Activated T-cell treated with anti-CD3 and anti-CD28 coated beads, Interleukin-2, amount 50 U/mL, for 4 hours (primary cell): ENCODE data around the gene CORO7. TPM values are rescaled to one million over a fixed set of nuclear protein-coding genes. Genes with fewer than 3 reads are reported as not detected.

Experiments
- ATAC-seq, 2 donors: fragments of 200-7000 bp; cut with Tn5 transposase; one replicate each; pipeline ENCODE4 v1.10.0; 2021
- DNase-seq: peaks from one replicate; pipeline ENCODE4 v3.0.0-alpha.2; 2020
- H3K27me3 Mint-ChIP-seq: one replicate; pipeline ENCODE4 v1.8.0; 2021; ENCODE audit warnings: low read depth, mixed read lengths
- H3K36me3 Mint-ChIP-seq: one replicate; pipeline ENCODE4 v1.8.0; 2022; ENCODE audit warnings: mixed read lengths; ENCODE audit not compliant: insufficient read depth
- H3K4me1 Mint-ChIP-seq: one replicate; pipeline ENCODE4 v1.8.0; 2021; ENCODE audit warnings: low read depth, mixed read lengths
- H3K4me3 Mint-ChIP-seq: one replicate; pipeline ENCODE4 v1.8.0; 2021; ENCODE audit warnings: mild to moderate bottlenecking, moderate library complexity, mixed read lengths
- H3K9me3 Mint-ChIP-seq: one replicate; pipeline ENCODE4 v1.8.0; 2021; ENCODE audit warnings: mixed read lengths
- total RNA-seq, 3 donors: library from RNA; stranded (reverse); gene quantifications; one replicate each; pipeline ENCODE4 v1.2.1, GENCODE V29; 2021

CORO7 gene
- total RNA-seq, 3 donors from 2014 or later = 75.8 to 79.9 (median 76.4) TPM

DNA sequence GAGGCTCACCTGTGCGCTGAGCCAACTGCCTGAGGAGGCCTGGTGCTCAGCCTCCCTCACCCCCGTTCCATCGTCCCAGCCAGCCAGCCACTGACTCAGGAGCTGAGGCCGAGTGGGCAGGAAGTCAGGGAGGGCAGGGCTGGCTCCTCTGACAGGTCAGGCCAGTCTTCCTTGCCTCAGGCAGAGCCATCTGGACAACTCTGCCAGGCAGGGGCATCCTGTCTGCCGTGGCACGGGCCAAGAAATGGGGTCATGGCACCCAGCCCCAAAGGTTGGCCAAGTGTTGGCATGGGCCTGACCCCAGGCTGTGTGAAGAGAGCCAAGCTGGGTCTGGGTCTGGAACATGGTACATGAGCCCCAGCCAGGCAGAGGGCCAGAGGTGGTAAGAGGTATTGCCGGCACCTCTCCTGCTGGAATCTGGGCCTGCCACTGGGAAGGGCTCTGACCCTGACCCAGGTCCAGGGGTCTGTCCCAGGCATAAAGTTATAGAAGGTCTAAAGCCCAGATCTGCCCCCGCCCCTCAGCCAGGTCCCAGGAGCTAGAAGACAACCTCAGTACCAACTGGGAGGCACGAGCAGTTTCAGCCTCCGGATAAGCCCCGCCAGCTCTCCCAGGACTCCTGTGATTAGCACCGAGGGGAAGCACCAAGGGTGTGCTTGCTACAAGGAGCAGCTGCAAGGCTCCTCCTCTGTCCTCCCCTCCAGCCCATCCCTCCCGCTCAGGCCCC is 47.2 kb downstream of the CORO7 start:
- Mint-ChIP-seq H3K27me3 (no peaks in the 10 kb centered on the region), H3K4me1 (peaks cover 16% of the 10 kb centered on the region), H3K36me3 (peaks cover 3% of the 10 kb centered on the region), H3K9me3 (no peaks in the 10 kb centered on the region), H3K4me3 (no peak overlapping the region)
- ATAC-seq (no peak), DNase-seq (no peak)

DNA sequence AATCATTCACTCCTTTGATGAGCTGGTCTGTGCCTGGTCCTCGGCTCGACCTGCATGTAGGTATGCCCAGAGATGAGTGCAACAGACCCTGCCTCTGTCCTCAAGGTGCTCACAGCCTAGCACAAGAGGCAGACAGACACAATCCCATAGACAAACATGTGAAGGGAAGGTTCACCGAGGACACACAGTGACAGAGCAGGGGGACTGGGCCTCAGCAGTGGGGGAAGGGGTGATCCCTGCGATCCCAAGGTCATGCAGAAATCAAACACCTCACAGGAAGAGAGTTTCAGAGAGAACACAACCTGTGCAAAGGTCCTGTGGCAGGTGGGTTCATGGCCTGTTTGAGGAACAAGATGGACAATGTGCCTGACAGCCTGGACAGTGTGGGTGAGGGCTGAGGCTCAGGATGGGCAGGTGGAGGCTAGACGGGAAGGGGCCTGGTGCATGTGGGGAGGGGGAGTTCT is 49.0 kb downstream of the CORO7 start:
- H3K4me1 Mint-ChIP-seq = peaks cover 7% of the 10 kb centered on the region
- H3K4me3 Mint-ChIP-seq = no peak overlapping the region
- DNase-seq (no peak), ATAC-seq (no peak)
- H3K27me3 Mint-ChIP-seq = no peaks in the 10 kb centered on the region
- peaks cover 6% of the 10 kb centered on the region for H3K36me3 Mint-ChIP-seq
- H3K9me3 Mint-ChIP-seq = no peaks in the 10 kb centered on the region

DNA sequence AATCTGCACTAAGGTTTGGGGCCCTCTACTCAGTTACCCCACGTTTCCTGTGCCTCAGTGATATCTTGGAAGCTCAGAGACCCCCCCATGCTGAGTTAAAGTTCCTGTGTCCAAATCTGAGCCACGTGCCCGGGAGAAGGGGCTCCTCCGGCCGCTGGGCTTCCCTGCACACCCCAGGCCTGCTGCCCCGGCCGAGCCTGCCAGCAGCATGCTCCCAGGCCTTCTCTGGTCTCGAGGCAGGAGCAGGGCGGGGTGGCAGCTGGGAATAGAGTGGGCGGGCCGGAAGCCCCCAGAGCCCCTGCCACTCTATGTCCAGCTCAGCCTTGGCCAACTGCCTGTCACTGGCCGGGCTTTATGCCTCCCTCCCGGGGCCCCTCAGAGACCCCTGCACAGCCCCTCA is 50.4 kb downstream of the CORO7 start:
- H3K4me1 Mint-ChIP-seq = peaks cover 5% of the 10 kb centered on the region
- ATAC-seq = no peak
- no peaks in the 10 kb centered on the region for H3K27me3 Mint-ChIP-seq
- DNase-seq = no peak
- H3K4me3 Mint-ChIP-seq = no peak overlapping the region
- H3K9me3 Mint-ChIP-seq = no peaks in the 10 kb centered on the region
- H3K36me3 Mint-ChIP-seq = peaks cover 6% of the 10 kb centered on the region

DNA sequence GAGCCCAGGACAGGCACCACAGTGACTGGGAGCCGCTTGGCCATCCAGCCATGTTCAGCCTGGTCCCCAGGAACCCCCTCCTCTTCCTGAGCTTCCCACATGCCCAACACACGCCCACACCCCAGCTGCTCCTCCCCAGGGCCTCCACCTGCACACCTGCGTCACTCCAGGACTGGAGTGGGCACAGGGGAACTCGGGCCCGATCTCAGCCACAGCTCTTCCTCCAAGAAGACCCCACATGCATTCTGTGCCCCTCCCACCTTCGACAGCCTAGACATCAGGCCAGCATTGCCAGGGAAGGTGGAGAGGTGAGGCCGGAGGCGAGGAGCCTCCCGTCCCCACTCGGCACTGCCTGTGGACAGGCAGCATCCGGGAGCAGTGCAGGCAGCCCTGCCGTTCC is 50.8 kb downstream of the CORO7 start:
- Mint-ChIP-seq H3K36me3 (peaks cover 6% of the 10 kb centered on the region), H3K27me3 (no peaks in the 10 kb centered on the region), H3K4me3 (no peak overlapping the region), H3K9me3 (no peaks in the 10 kb centered on the region), H3K4me1 (peaks cover 5% of the 10 kb centered on the region)
- DNase-seq = no peak
- ATAC-seq = no peak

DNA sequence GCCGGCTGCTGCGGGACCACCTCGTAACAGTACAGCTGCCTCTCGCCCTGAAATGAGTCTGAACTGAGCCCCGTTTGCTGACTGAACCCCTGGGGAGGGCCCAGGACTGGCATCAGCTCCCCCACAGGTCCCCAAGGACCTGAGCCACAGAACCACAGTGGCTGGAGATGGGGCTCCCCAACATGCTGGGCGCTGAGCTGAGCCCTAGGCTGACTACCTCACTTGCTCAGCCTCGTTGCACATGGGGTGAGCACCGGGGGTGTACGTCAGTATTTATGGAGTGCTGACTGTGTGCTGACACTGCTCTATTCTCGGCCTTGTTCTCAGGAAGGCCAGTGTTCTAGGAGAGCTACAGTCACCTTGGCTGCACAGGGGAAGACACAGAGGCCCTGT is 51.4 kb downstream of the CORO7 start:
- Mint-ChIP-seq H3K36me3 (peaks cover 6% of the 10 kb centered on the region), H3K9me3 (no peaks in the 10 kb centered on the region), H3K4me3 (no peak overlapping the region), H3K4me1 (peaks cover 3% of the 10 kb centered on the region), H3K27me3 (no peaks in the 10 kb centered on the region)
- no peak for DNase-seq
- ATAC-seq = no peak

DNA sequence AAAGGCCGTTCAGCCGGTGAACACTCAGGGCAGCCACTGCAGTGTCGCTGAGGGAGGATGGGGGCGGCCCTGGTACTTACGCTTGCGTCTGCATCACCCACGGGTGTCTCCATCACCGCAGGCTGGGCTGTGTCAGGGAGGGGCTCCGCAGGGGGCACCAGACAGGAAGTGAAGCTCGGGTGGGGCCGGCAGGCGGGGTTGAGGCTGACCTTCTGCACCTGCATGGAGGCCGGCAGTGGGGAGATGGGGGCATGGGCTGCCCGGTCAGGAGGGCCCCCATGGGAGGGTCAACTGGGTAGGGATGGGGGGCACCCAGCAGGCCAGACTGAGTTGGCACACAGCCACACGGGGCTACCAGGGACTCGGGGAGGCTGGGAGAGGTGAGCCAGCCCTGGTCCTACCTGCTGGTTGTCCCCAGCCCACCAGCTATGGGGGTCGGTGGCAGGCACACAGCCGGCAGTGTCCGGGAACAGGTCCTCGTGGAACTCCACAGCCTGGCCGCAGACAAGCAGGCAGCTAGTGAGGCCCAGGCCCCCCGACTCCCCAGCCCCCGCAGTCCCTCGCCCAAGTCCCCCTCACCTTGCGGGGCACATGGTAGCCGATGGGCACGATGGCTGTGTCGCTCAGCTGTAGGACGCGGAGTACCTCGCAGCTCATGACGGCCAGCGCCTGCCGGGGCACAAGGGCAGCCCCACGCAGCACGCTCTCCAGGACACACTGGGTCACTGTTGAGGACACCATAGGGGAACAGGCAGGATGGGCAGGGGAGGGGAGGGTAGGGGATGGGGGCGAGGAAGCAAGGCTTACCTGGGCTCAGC is 52.0 kb downstream of the CORO7 start:
- ATAC-seq (no peak), DNase-seq (no peak)
- H3K4me1 Mint-ChIP-seq = peaks cover 3% of the 10 kb centered on the region
- no peaks in the 10 kb centered on the region for H3K9me3 Mint-ChIP-seq
- H3K36me3 Mint-ChIP-seq = peaks cover 6% of the 10 kb centered on the region
- H3K27me3 Mint-ChIP-seq = no peaks in the 10 kb centered on the region
- H3K4me3 Mint-ChIP-seq = no peak overlapping the region

DNA sequence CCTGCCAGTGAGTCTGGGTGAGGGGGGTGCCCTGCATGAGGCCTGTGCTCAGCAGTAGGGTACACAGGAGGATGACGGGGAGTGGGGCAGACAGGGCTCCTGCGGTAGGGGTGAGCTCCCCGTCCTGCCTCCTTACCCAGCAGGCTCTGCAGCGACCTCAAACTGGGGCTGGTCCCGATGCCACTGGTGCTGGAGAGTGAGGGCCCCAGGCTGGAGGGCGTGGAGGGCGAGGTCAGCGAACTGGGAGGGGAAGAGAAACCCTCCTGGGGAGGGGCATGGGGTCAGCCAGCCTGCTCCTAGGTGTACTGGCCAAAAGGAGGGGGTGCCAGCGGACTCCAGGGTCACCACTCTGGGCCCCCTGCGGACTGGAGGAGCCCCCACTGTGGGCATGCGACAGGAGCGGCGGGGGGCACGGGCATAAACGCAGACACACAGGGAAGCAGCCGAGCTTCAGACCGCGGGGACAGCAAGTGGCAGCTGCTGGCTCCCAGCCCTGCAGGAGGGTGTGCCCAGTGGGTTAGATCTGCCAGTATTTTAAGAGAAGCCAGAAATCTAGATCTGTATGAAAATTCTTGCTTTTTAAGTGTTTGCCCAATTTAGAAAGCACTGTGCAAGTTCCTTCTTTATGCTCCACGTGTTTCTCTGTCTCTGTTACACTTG is 53.8 kb downstream of the CORO7 start:
- Mint-ChIP-seq H3K27me3 (no peaks in the 10 kb centered on the region), H3K4me1 (peaks cover 2% of the 10 kb centered on the region), H3K36me3 (peaks cover 7% of the 10 kb centered on the region), H3K4me3 (no peak overlapping the region), H3K9me3 (no peaks in the 10 kb centered on the region)
- ATAC-seq (no peak), DNase-seq (no peak)

DNA sequence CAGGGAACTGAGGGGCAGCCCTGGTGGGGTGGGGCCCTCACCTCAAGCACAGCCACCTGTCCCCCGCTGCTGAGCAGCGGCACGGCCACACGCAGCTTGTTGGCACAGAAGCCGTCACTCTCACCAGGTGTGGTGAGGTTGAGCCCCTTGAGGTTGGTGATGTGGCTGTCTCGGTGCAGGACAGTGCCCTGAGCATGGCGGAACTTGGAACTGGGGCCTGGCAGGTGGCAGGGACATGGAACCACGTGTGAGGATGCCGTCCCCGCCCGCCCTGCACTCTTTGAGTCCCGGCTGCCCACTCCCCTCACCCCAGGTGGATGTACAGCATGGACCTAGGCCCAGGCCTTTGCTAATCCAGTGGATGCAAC is 54.5 kb downstream of the CORO7 start:
- ATAC-seq (no peak), DNase-seq (no peak)
- Mint-ChIP-seq H3K4me3 (no peak overlapping the region), H3K36me3 (peaks cover 6% of the 10 kb centered on the region), H3K4me1 (no peaks in the 10 kb centered on the region), H3K27me3 (no peaks in the 10 kb centered on the region), H3K9me3 (no peaks in the 10 kb centered on the region)

DNA sequence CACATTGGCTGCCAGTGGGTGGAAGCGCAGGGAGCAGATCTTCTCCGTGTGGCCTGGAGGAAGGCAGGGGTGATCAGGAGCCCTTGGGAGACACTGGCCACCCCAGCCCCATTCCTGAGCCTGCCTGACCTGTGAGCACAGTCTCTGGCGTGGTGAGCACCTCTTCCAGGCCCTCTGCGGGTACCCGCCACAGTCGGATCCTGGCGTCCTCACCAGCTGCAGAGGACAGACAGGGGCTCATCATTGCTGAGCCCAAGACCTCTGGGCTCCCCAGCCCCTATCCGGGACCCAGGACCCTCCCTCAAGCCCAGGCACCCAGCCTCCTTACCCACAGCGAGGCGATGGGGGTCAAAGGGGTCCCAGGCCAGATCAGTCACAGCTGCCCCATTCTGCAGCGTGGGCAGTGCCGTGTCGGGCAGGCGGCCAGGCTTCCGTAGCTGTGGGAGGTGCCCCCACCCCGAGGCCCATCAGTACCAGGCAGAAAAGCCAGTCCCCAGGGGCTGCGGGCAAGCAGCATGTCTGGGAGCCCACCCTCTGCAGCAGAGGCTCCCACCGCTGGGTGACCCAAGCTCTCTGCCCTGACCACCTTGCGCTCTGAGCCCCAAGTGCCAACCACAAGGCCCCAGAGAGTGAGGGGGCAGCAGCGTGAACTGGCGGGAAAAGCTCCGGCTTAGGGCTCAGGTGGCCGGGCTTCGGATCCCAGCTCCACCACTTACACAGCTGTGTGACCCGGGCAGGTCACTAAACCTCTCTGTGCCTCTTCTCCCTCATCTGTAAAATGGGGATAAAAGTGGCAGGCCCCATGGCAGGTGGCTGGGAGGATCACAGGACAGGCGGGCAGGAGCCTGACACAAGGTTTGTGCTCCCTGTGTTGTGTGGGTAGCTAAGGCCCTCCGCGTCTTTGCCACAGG is 55.1 kb downstream of the CORO7 start:
- no peak overlapping the region for H3K4me3 Mint-ChIP-seq

DNA sequence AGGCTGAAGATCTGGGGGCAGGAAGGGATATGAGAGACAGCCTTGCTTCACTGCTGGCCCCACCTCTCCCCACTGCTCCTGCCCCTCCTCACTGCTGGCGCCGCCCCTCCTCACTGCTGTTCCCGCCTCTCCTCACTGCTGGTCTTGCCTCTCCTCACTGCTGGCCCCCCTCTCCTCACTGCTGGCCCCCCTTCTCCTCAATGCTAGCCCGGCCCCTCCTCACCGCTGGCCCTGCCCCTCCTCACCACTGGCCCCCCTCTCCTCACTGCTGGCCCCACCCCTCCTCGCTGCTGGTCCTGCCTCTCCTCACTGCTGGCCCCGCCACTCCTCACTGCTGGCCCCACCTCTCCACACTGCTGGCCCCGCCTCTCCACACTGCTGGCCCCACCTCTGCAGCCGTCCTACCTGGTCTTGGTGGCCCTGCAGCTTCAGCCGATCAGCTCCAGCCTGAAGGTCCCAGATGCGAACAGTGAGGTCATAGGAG is 55.8 kb downstream of the CORO7 start:
- H3K36me3 Mint-ChIP-seq = peaks cover 6% of the 10 kb centered on the region
- DNase-seq (no peak), ATAC-seq (peak in 1 of 2 donors; percentile 26)

More for the DNA sequence above, 55.1 kb downstream of the CORO7 start:
- ATAC-seq (no peak), DNase-seq (no peak)
- no peaks in the 10 kb centered on the region for H3K4me1 Mint-ChIP-seq
- no peaks in the 10 kb centered on the region for H3K27me3 Mint-ChIP-seq
- peaks cover 6% of the 10 kb centered on the region for H3K36me3 Mint-ChIP-seq
- H3K9me3 Mint-ChIP-seq = no peaks in the 10 kb centered on the region

DNA sequence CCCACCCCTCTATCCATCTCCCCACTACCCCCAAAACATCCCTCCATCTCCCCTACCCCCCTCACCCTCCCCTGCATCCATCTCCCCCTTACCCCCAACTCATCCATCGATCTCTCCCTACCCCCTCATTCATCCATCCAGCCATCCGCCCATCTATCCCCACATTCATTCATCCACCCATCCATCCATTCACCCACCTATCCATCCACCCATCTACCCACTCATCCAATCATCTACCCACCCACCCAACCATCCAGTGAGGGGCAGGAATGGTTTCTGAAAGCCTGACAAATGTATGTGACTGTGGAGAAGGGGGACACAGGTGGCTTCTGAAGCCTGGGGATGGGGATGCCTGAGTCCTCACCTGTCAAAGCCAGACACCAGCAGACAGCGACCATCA is 56.5 kb downstream of the CORO7 start:
- H3K4me1 Mint-ChIP-seq = no peaks in the 10 kb centered on the region

More for the DNA sequence above, 55.8 kb downstream of the CORO7 start:
- Mint-ChIP-seq H3K9me3 (no peaks in the 10 kb centered on the region), H3K4me1 (no peaks in the 10 kb centered on the region), H3K4me3 (no peak overlapping the region), H3K27me3 (no peaks in the 10 kb centered on the region)

DNA sequence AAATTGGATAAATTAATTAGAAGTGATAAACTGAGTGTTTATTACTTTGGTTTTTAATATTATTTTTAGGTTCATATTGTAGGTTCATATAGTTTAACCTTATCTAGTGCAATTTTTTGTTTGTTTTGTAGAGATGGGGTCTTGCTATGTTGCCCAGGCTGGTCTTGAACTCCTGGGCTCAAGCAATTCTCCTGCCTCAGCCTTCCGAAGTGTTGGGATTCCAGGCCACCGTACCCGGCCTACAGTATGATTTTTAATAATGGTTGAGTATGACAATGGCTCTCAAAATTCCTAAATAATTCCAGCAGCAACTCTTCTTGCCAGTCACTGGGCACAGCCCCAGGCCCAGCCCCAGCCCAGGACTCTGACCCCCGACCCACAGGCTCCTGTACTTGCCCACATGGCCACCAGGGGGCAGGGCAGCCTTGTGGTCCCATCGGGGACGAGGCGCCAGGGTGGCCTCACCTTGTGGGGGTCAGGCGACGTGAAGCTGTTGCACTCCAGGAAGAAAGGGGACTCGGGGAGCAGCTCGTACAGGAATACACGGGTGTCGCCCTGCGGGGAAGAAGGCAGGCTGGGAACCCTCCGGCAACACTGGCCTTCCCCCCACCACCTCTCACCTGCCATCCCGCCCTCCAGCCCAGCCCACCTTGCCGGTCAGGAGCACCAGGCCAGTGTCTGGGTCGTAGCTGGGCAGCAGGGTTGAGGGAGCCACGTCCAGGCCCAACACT is 57.4 kb downstream of the CORO7 start:
- Mint-ChIP-seq H3K4me3 (no peak overlapping the region), H3K9me3 (no peaks in the 10 kb centered on the region), H3K27me3 (no peaks in the 10 kb centered on the region), H3K4me1 (no peaks in the 10 kb centered on the region), H3K36me3 (peaks cover 6% of the 10 kb centered on the region)
- ATAC-seq (peak; percentile 84 to 91), DNase-seq (peak; percentile 65)

More for the DNA sequence above, 56.5 kb downstream of the CORO7 start:
- ATAC-seq = no peak
- peaks cover 6% of the 10 kb centered on the region for H3K36me3 Mint-ChIP-seq
- H3K9me3 Mint-ChIP-seq = no peaks in the 10 kb centered on the region
- H3K27me3 Mint-ChIP-seq = no peaks in the 10 kb centered on the region
- DNase-seq = no peak
- H3K4me3 Mint-ChIP-seq = no peak overlapping the region

DNA sequence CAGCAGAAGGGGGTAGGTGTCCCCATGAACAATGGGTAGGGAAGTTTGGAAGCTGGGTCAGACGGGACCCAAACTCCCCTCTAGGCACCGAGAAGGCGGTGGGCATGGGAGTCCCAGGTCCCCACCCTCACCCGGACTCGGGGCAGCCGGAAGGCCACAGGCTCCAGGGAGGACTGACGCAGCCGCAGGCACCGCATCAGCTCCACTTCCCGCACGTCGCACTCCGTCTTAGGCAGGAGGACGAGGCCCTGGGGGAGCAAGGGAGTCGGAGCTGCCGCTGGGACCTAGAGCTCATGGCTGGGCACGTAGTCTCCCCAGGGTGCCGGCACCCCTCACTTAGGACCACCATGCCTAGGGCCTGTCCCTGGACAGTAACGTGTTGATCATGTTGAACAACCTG is 58.2 kb downstream of the CORO7 start:
- Mint-ChIP-seq H3K9me3 (no peaks in the 10 kb centered on the region), H3K27me3 (no peaks in the 10 kb centered on the region), H3K4me3 (no peak overlapping the region), H3K36me3 (peaks cover 6% of the 10 kb centered on the region), H3K4me1 (no peaks in the 10 kb centered on the region)
- no peak for ATAC-seq
- DNase-seq = no peak
